DMS153 treated with DMSO at 0.1 percent for 48 hours (cell line): ENCODE results near the gene TM9SF2.

Source experiments
- DNase-seq: peaks from one replicate; lab custom pipeline; 2025; ENCODE audit not compliant: unreplicated experiment; lab: John Stamatoyannopoulos, UW

The TM9SF2 gene

GRCh38 chr13:99575376-99576120, 74.3 kb downstream of the TM9SF2 start:
- DNase-seq, result no peak

- DNase-seq, result no peak
These were observed 77.0 kb downstream of the TM9SF2 start for GRCh38 chr13:99577934-99578917.

- no peak for DNase-seq
These were observed 79.4 kb downstream of the TM9SF2 start for GRCh38 chr13:99580500-99581268.

GRCh38 chr13:99582511-99582910, 81.2 kb downstream of the TM9SF2 start:
- no peak for DNase-seq

- no peak for DNase-seq
These were observed 84.3 kb downstream of the TM9SF2 start for GRCh38 chr13:99585609-99586008.

GRCh38 chr13:99587021-99587420, 85.7 kb downstream of the TM9SF2 start:
- no peak for DNase-seq

- no peak for DNase-seq
These were observed 86.8 kb downstream of the TM9SF2 start for GRCh38 chr13:99587893-99588606.

- DNase-seq, result no peak
These were observed 88.3 kb downstream of the TM9SF2 start for GRCh38 chr13:99589575-99589974.

GRCh38 chr13:99590519-99591011, 89.3 kb downstream of the TM9SF2 start:
- DNase-seq, result no peak

- DNase-seq, result no peak
These were observed 94.9 kb downstream of the TM9SF2 start for GRCh38 chr13:99596180-99596579.

GRCh38 chr13:99600318-99600717, 99.0 kb downstream of the TM9SF2 start:
- DNase-seq, result no peak

GRCh38 chr13:99601535-99601934, 100.3 kb downstream of the TM9SF2 start:
- DNase-seq, result no peak

GRCh38 chr13:99604636-99605035, 103.4 kb downstream of the TM9SF2 start:
- DNase-seq, result no peak

GRCh38 chr13:99605420-99606323, 104.4 kb downstream of the TM9SF2 start:
- peak; percentile 55 for DNase-seq

- DNase-seq, result peak; percentile 66
These were observed 105.2 kb downstream of the TM9SF2 start, which contains the start of gene CLYBL for GRCh38 chr13:99606324-99607066. Gene CLYBL, plus strand, starts transcription at chr13:99606690.

- no peak for DNase-seq
These were observed 107.1 kb downstream of the TM9SF2 start for GRCh38 chr13:99608345-99608744.

GRCh38 chr13:99610702-99611289, 109.5 kb downstream of the TM9SF2 start:
- DNase-seq, result no peak
